Activated naive CD4-positive, alpha-beta T cell treated with anti-CD3 and anti-CD28 coated beads, Interleukin-2, amount 50 U/mL, for 24 hours (primary cell): ENCODE measurements around the gene CHST13.

ENCODE experiments used
- H3K27ac Mint-ChIP-seq: one replicate; pipeline ENCODE4 v1.8.0; 2021; ENCODE audit warnings: mild to moderate bottlenecking, mixed read lengths
- H3K27me3 Mint-ChIP-seq: one replicate; pipeline ENCODE4 v1.8.0; 2021; ENCODE audit warnings: mixed read lengths
- H3K36me3 Mint-ChIP-seq: one replicate; pipeline ENCODE4 v1.8.0; 2021; ENCODE audit warnings: mixed read lengths
- H3K4me1 Mint-ChIP-seq: one replicate; pipeline ENCODE4 v1.8.0; 2021; ENCODE audit warnings: mixed read lengths
- H3K4me3 Mint-ChIP-seq: one replicate; pipeline ENCODE4 v1.8.0; 2021; ENCODE audit warnings: mild to moderate bottlenecking, mixed read lengths
- H3K9me3 Mint-ChIP-seq: one replicate; pipeline ENCODE4 v1.8.0; 2021; ENCODE audit warnings: mixed read lengths

CHST13 gene

GRCh38 chr3:126523745-126524428 is at the start of gene CHST13:
Gene CHST13 (plus strand): TSS chr3:126524155. CDS start chr3:126524333, 178 bp downstream.
- no peaks in the 10 kb centered on the region for H3K9me3 Mint-ChIP-seq
- H3K27ac Mint-ChIP-seq, result no peak within 1 kb of the TSS
- no peaks in the 10 kb centered on the region for H3K36me3 Mint-ChIP-seq
- H3K27me3 Mint-ChIP-seq, result peaks cover 13% of the 10 kb centered on the region
- no peak within 1 kb of the TSS for H3K4me3 Mint-ChIP-seq
- no peaks in the 10 kb centered on the region for H3K4me1 Mint-ChIP-seq

- Mint-ChIP-seq H3K4me3 (peak overlapping the region; percentile 84), H3K36me3 (peaks cover 4% of the 10 kb centered on the region), H3K4me1 (peaks cover 59% of the 10 kb centered on the region), H3K27ac (peak overlapping the region; percentile 47), H3K9me3 (no peaks in the 10 kb centered on the region), H3K27me3 (no peaks in the 10 kb centered on the region)
Measured at GRCh38 chr3:126474498-126475412, 49.2 kb upstream of the CHST13 start.

GRCh38 chr3:126475413-126476114 is 48.4 kb upstream of the CHST13 start, which contains the start of gene ZXDC:
Gene ZXDC (minus strand): TSS chr3:126475891. CDS start chr3:126475865, 26 bp downstream.
- H3K4me1 Mint-ChIP-seq, result peaks cover 52% of the 10 kb centered on the region
- H3K4me3 Mint-ChIP-seq, result peak within 1 kb of the TSS; percentile 91

GRCh38 chr3:126476166-126477060 is 47.5 kb upstream of the CHST13 start:
- no peaks in the 10 kb centered on the region for H3K27me3 Mint-ChIP-seq
- H3K36me3 Mint-ChIP-seq, result peaks cover 4% of the 10 kb centered on the region
- peak overlapping the region; percentile 99 for H3K27ac Mint-ChIP-seq
- H3K4me3 Mint-ChIP-seq, result peak overlapping the region; percentile 91
- peaks cover 44% of the 10 kb centered on the region for H3K4me1 Mint-ChIP-seq
- H3K9me3 Mint-ChIP-seq, result no peaks in the 10 kb centered on the region

More at GRCh38 chr3:126475413-126476114, 48.4 kb upstream of the CHST13 start, which contains the start of gene ZXDC:
- H3K27ac Mint-ChIP-seq, result peak within 1 kb of the TSS; percentile 99
- peaks cover 4% of the 10 kb centered on the region for H3K36me3 Mint-ChIP-seq
- no peaks in the 10 kb centered on the region for H3K27me3 Mint-ChIP-seq
- H3K9me3 Mint-ChIP-seq, result no peaks in the 10 kb centered on the region

GRCh38 chr3:126477061-126477380 is 46.9 kb upstream of the CHST13 start:
- no peaks in the 10 kb centered on the region for H3K9me3 Mint-ChIP-seq
- H3K4me3 Mint-ChIP-seq, result peak overlapping the region; percentile 91
- H3K27ac Mint-ChIP-seq, result no peak overlapping the region
- peaks cover 4% of the 10 kb centered on the region for H3K36me3 Mint-ChIP-seq
- H3K27me3 Mint-ChIP-seq, result no peaks in the 10 kb centered on the region
- H3K4me1 Mint-ChIP-seq, result peaks cover 38% of the 10 kb centered on the region

GRCh38 chr3:126478581-126479310 is 45.2 kb upstream of the CHST13 start:
- Mint-ChIP-seq H3K27me3 (no peaks in the 10 kb centered on the region), H3K9me3 (no peaks in the 10 kb centered on the region), H3K27ac (no peak overlapping the region), H3K4me1 (peaks cover 21% of the 10 kb centered on the region), H3K36me3 (no peaks in the 10 kb centered on the region), H3K4me3 (no peak overlapping the region)

GRCh38 chr3:126479642-126480041 is 44.3 kb upstream of the CHST13 start:
- no peak overlapping the region for H3K4me3 Mint-ChIP-seq
- no peaks in the 10 kb centered on the region for H3K27me3 Mint-ChIP-seq
- H3K27ac Mint-ChIP-seq, result no peak overlapping the region
- H3K9me3 Mint-ChIP-seq, result no peaks in the 10 kb centered on the region
- H3K36me3 Mint-ChIP-seq, result no peaks in the 10 kb centered on the region
- peaks cover 12% of the 10 kb centered on the region for H3K4me1 Mint-ChIP-seq

- Mint-ChIP-seq H3K27me3 (no peaks in the 10 kb centered on the region), H3K9me3 (no peaks in the 10 kb centered on the region), H3K36me3 (no peaks in the 10 kb centered on the region), H3K4me3 (no peak overlapping the region), H3K4me1 (peaks cover 11% of the 10 kb centered on the region), H3K27ac (no peak overlapping the region)
Measured at GRCh38 chr3:126480206-126480605, 43.7 kb upstream of the CHST13 start.

GRCh38 chr3:126480861-126481260 is 43.1 kb upstream of the CHST13 start:
- H3K4me3 Mint-ChIP-seq, result no peak overlapping the region
- no peaks in the 10 kb centered on the region for H3K9me3 Mint-ChIP-seq
- no peak overlapping the region for H3K27ac Mint-ChIP-seq
- H3K27me3 Mint-ChIP-seq, result no peaks in the 10 kb centered on the region
- peaks cover 11% of the 10 kb centered on the region for H3K4me1 Mint-ChIP-seq
- no peaks in the 10 kb centered on the region for H3K36me3 Mint-ChIP-seq

- Mint-ChIP-seq H3K27ac (no peak overlapping the region), H3K27me3 (no peaks in the 10 kb centered on the region), H3K4me3 (no peak overlapping the region), H3K9me3 (no peaks in the 10 kb centered on the region), H3K4me1 (peaks cover 11% of the 10 kb centered on the region), H3K36me3 (no peaks in the 10 kb centered on the region)
Measured at GRCh38 chr3:126481808-126482502, 42.0 kb upstream of the CHST13 start.

- Mint-ChIP-seq H3K27ac (no peak overlapping the region), H3K36me3 (no peaks in the 10 kb centered on the region), H3K27me3 (no peaks in the 10 kb centered on the region), H3K9me3 (no peaks in the 10 kb centered on the region), H3K4me3 (no peak overlapping the region), H3K4me1 (peaks cover 11% of the 10 kb centered on the region)
Measured at GRCh38 chr3:126482503-126483255, 41.3 kb upstream of the CHST13 start.

- Mint-ChIP-seq H3K4me1 (peaks cover 11% of the 10 kb centered on the region), H3K9me3 (no peaks in the 10 kb centered on the region), H3K4me3 (no peak overlapping the region), H3K27ac (no peak overlapping the region), H3K27me3 (no peaks in the 10 kb centered on the region), H3K36me3 (no peaks in the 10 kb centered on the region)
Measured at GRCh38 chr3:126483321-126483761, 40.6 kb upstream of the CHST13 start.

GRCh38 chr3:126484148-126484547 is 39.8 kb upstream of the CHST13 start:
- Mint-ChIP-seq H3K4me1 (peaks cover 11% of the 10 kb centered on the region), H3K27me3 (no peaks in the 10 kb centered on the region), H3K9me3 (no peaks in the 10 kb centered on the region), H3K36me3 (no peaks in the 10 kb centered on the region), H3K27ac (no peak overlapping the region), H3K4me3 (no peak overlapping the region)
